Measurements from ENCODE around the gene NECTIN2.

DNA sequence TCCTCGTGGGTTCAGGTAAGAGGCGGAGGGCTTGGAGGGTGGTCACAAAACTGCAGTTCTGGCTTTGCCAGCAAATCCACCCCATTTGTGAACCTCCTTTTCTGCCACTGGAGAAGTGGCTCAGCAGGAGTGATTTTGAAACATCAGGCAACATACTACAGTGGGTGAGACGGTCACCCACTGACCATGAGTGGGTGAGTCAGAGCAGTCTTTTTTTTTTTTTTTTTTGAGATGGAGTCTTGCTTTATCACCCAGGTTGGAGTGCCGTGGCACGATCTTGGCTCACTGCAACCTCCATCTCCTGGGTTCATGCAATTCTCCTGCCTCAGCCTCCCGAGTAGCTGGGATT is 47.9 kb downstream of the NECTIN2 start:
- TF ChIP-seq POLR2A (IDR thresholded peaks at IDR 0.05) = no peak
- TF ChIP-seq, protein P1, sequence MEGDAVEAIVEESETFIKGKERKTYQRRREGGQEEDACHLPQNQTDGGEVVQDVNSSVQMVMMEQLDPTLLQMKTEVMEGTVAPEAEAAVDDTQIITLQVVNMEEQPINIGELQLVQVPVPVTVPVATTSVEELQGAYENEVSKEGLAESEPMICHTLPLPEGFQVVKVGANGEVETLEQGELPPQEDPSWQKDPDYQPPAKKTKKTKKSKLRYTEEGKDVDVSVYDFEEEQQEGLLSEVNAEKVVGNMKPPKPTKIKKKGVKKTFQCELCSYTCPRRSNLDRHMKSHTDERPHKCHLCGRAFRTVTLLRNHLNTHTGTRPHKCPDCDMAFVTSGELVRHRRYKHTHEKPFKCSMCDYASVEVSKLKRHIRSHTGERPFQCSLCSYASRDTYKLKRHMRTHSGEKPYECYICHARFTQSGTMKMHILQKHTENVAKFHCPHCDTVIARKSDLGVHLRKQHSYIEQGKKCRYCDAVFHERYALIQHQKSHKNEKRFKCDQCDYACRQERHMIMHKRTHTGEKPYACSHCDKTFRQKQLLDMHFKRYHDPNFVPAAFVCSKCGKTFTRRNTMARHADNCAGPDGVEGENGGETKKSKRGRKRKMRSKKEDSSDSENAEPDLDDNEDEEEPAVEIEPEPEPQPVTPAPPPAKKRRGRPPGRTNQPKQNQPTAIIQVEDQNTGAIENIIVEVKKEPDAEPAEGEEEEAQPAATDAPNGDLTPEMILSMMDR (IDR thresholded peaks at IDR 0.05) = no peak
